ENCODE measurements around the gene ERH.
"Not testable (repeated sequence)": the region's sequence is repeated elsewhere in the genome, so short reads cannot be mapped to it uniquely, and the experiment has no call there.

Gene ERH

DNA sequence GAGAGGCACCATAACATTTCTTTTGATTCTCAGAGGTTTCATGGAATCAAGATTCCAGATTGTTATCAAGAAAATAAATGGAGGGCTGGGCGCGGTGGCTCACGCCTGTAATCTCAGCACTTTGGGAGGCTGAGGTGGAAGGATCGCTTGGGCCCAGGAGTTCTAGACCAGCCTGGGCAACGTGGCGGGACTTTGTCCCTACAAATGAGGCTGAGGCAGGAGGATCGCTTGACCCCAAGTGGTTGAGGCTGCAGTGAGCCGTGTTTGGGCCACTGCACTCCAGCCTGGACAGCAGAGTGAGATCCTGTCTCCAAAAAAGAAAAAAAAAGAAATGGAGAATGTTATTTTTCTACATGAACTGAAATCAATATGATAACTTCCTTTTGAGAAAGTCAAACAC, 1.7 kb upstream of the ERH start:
- no peaks in the 10 kb centered on the region for H3K9me3 ChIP-seq (ENCODE audit: control insufficient read depth in 2 of 2, low read length in 2 of 2)
- H3K27me3 ChIP-seq (ENCODE audit: control insufficient read depth in 2 of 2, insufficient read depth in 2 of 2, low read length in 2 of 2), result no peaks in the 10 kb centered on the region
- H3K27ac ChIP-seq (ENCODE audit: low read depth in 2 of 2, low read length in 2 of 2), result no peak overlapping the region
- H3K4me1 ChIP-seq (ENCODE audit: control insufficient read depth in 2 of 2, insufficient read depth in 2 of 2, low read length in 2 of 2), result peaks cover 24 to 27% of the 10 kb centered on the region in 2 donors
- H3K4me3 ChIP-seq (ENCODE audit: low read length in 2 of 2), result peak overlapping the region; percentile 98 to 99
- H3K9ac ChIP-seq (ENCODE audit: low read depth in 1 of 2, low read length in 2 of 2), result no peak overlapping the region
- peaks cover 8 to 12% of the 10 kb centered on the region in 2 donors for H3K36me3 ChIP-seq (ENCODE audit: control insufficient read depth in 2 of 2, insufficient read depth in 2 of 2, low read length in 2 of 2)

DNA sequence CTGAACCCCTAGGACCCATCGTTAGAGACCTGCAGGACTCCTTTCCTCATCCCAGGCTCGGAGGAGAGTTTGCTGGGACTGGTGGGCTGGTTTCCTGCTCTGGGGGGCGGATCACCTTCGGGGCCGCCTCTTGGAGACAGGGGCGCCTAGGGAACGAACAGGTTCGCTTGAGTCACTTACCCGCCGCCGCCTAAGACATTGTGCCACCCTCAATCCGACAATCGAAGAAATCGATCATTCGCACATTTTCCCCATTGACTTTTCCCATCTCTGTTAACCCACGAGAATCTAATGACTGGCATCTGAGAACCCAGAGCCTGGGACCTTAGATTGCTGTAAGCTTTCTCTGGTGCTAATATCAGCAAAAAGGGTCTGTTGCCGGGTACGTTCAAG, 715 bp upstream of the ERH start:
- H3K9ac ChIP-seq (ENCODE audit: low read depth in 1 of 2, low read length in 2 of 2), result peak overlapping the region; percentile 85 to 86
- peak overlapping the region; percentile 88 to 91 for H3K27ac ChIP-seq (ENCODE audit: low read depth in 2 of 2, low read length in 2 of 2)
- peaks cover 24 to 27% of the 10 kb centered on the region in 2 donors for H3K4me1 ChIP-seq (ENCODE audit: control insufficient read depth in 2 of 2, insufficient read depth in 2 of 2, low read length in 2 of 2)
- H3K27me3 ChIP-seq (ENCODE audit: control insufficient read depth in 2 of 2, insufficient read depth in 2 of 2, low read length in 2 of 2), result no peaks in the 10 kb centered on the region
- H3K4me3 ChIP-seq (ENCODE audit: low read length in 2 of 2), result peak overlapping the region; percentile 98 to 99
- peaks cover 15 to 21% of the 10 kb centered on the region in 2 donors for H3K36me3 ChIP-seq (ENCODE audit: control insufficient read depth in 2 of 2, insufficient read depth in 2 of 2, low read length in 2 of 2)
- no peaks in the 10 kb centered on the region for H3K9me3 ChIP-seq (ENCODE audit: control insufficient read depth in 2 of 2, low read length in 2 of 2)

DNA sequence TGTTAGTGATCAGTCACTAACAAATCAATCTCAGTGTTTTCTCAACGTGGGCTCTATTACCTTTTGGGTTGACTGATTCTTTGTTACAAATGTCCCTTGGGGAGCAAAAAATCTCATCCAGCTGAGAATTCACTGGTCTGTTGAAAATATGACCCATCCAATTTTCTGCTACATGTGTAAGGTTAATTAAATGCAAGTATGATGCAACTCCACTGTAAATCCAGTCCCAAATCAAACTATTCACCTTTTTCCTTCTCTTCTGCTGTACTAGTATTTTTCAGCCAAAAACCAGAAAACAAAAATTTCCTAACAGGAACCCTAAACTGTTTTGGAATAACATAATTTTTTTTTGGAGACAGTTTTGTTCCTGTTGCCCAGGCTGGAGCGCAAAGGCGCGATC, 2.2 kb downstream of the ERH start:
- H3K36me3 ChIP-seq (ENCODE audit: control insufficient read depth in 2 of 2, insufficient read depth in 2 of 2, low read length in 2 of 2), result peaks cover 38 to 45% of the 10 kb centered on the region in 2 donors

DNA sequence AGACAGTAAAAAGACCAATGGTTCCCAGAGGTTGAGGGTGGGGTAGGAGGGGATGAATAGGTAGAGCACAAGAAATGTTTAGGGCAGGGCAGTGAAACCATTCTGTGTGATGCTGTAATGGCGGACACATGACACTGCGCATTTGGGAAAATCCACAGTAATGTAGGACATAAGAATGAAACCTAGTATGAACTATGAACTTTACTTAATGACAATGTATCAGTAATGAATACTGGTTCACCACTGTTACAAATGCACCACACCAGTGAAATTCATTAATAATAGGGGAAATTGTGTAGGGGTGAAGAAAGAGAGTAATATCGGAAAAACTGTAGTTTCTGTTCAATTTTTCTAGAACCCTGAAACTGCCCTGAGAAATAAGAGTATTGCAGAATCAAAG, 5.6 kb downstream of the ERH start:
- peaks cover 49 to 55% of the 10 kb centered on the region in 2 donors for H3K36me3 ChIP-seq (ENCODE audit: control insufficient read depth in 2 of 2, insufficient read depth in 2 of 2, low read length in 2 of 2)
- H3K4me1 ChIP-seq (ENCODE audit: control insufficient read depth in 2 of 2, insufficient read depth in 2 of 2, low read length in 2 of 2), result peaks cover 5 to 7% of the 10 kb centered on the region in 2 donors
- no peak overlapping the region for H3K4me3 ChIP-seq (ENCODE audit: low read length in 2 of 2)
- H3K9me3 ChIP-seq (ENCODE audit: control insufficient read depth in 2 of 2, low read length in 2 of 2), result no peaks in the 10 kb centered on the region
- no peak overlapping the region for H3K9ac ChIP-seq (ENCODE audit: low read depth in 1 of 2, low read length in 2 of 2)
- H3K27ac ChIP-seq (ENCODE audit: low read depth in 2 of 2, low read length in 2 of 2), result no peak overlapping the region
- no peaks in the 10 kb centered on the region for H3K27me3 ChIP-seq (ENCODE audit: control insufficient read depth in 2 of 2, insufficient read depth in 2 of 2, low read length in 2 of 2)

More for the DNA sequence above, 2.2 kb downstream of the ERH start:
- Histone ChIP-seq H3K4me1 (ENCODE audit: control insufficient read depth in 2 of 2, insufficient read depth in 2 of 2, low read length in 2 of 2) (peaks cover 24% of the 10 kb centered on the region in 2 donors), H3K27ac (ENCODE audit: low read depth in 2 of 2, low read length in 2 of 2) (no peak overlapping the region), H3K4me3 (ENCODE audit: low read length in 2 of 2) (no peak overlapping the region), H3K9ac (ENCODE audit: low read depth in 1 of 2, low read length in 2 of 2) (no peak overlapping the region), H3K27me3 (ENCODE audit: control insufficient read depth in 2 of 2, insufficient read depth in 2 of 2, low read length in 2 of 2) (no peaks in the 10 kb centered on the region), H3K9me3 (ENCODE audit: control insufficient read depth in 2 of 2, low read length in 2 of 2) (no peaks in the 10 kb centered on the region)

DNA sequence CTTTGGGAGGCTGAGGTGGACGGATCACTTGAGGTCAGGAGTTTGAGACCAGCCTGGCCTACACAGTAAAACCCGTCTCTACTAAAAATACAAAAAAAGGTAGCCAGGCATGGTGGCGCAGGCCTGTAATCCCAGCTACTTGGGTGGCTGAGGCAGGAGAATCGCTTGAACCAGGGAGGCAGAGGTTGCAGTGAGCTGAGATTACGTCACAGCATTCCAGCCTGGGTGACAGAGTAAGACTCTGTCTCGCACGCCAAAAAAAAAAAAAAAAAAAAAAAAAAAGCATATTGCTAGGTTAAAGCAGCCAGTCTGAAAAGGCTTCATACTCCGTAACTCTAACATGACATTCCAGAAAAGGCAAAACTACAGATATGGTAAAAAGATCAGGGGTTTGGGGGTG, 6.7 kb downstream of the ERH start:
- not testable (repeated sequence) for H3K9me3 ChIP-seq (ENCODE audit: control insufficient read depth in 2 of 2, low read length in 2 of 2); H3K4me3 ChIP-seq (ENCODE audit: low read length in 2 of 2); H3K27me3 ChIP-seq (ENCODE audit: control insufficient read depth in 2 of 2, insufficient read depth in 2 of 2, low read length in 2 of 2); H3K27ac ChIP-seq (ENCODE audit: low read depth in 2 of 2, low read length in 2 of 2); H3K4me1 ChIP-seq (ENCODE audit: control insufficient read depth in 2 of 2, insufficient read depth in 2 of 2, low read length in 2 of 2); H3K9ac ChIP-seq (ENCODE audit: low read depth in 1 of 2, low read length in 2 of 2)
- H3K36me3 ChIP-seq (ENCODE audit: control insufficient read depth in 2 of 2, insufficient read depth in 2 of 2, low read length in 2 of 2), result peaks cover 58% of the 10 kb centered on the region in 2 donors

DNA sequence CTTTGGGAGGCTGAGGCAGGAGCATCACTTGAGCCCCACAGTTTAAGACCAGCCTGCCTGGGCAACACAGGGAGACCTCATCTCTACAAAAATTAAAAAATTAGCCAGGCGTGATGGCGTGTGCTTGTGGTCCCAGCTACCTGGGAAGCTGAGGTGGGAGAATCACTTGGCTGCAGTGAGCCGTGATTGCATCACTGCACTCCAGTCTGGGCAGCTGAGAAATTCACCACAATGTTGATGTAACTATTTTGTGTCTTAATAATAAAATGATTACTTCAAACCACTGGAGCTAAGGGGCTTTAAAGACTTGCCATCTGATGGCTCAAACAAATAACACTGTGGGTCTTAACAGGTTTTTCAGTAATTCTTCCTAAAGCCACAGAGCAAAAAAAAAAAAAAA, 10.8 kb downstream of the ERH start:
- no peaks in the 10 kb centered on the region for H3K9me3 ChIP-seq (ENCODE audit: control insufficient read depth in 2 of 2, low read length in 2 of 2)
- no peak overlapping the region for H3K4me3 ChIP-seq (ENCODE audit: low read length in 2 of 2)
- H3K27ac ChIP-seq (ENCODE audit: low read depth in 2 of 2, low read length in 2 of 2), result no peak overlapping the region
- no peaks in the 10 kb centered on the region for H3K27me3 ChIP-seq (ENCODE audit: control insufficient read depth in 2 of 2, insufficient read depth in 2 of 2, low read length in 2 of 2)
- H3K9ac ChIP-seq (ENCODE audit: low read depth in 1 of 2, low read length in 2 of 2), result no peak overlapping the region
- peaks cover 42 to 44% of the 10 kb centered on the region in 2 donors for H3K36me3 ChIP-seq (ENCODE audit: control insufficient read depth in 2 of 2, insufficient read depth in 2 of 2, low read length in 2 of 2)
- H3K4me1 ChIP-seq (ENCODE audit: control insufficient read depth in 2 of 2, insufficient read depth in 2 of 2, low read length in 2 of 2), result no peaks in the 10 kb centered on the region

DNA sequence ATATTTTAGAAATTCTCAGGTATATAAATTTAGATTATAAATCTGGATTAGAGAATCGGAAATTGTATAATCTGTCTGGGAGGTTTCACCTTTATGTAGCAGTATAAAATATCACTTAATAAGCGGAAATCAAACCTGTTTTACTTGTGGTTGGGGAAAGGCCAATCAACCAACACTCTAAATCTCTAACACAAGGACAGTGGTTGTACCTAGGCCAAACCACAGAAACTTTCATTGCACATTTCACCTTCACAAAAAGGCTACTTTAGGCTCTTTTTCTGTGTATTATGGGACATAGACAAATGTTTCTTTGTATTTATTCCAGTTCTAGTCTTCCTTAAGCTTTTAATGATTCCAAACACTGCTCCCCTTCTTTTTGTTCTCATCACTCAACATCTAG, 19.8 kb downstream of the ERH start:
- H3K4me3 ChIP-seq (ENCODE audit: low read length in 2 of 2), result no peak overlapping the region

DNA sequence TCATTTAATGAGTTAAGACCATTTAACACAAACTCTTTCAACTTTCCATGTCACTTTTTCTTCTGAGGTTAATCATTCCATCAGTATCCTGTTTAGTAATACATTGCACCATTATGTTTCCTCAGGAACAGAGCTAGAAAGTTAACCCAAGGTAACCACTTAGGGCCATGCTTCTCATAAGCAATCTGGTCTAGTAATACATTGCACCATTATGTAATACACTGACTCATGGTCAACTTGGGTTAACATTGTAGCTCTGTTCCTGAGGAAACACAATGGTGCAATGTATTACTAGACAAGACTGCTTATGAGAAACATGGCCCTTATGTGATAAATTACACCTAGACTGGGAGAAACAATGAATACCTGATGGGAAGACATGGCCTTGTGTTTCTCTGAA, 21.7 kb downstream of the ERH start:
- Histone ChIP-seq H3K36me3 (ENCODE audit: control insufficient read depth in 2 of 2, insufficient read depth in 2 of 2, low read length in 2 of 2) (peaks cover 22% of the 10 kb centered on the region in 2 donors), H3K9ac (ENCODE audit: low read depth in 1 of 2, low read length in 2 of 2) (no peak overlapping the region), H3K27ac (ENCODE audit: low read depth in 2 of 2, low read length in 2 of 2) (no peak overlapping the region), H3K27me3 (ENCODE audit: control insufficient read depth in 2 of 2, insufficient read depth in 2 of 2, low read length in 2 of 2) (no peaks in the 10 kb centered on the region), H3K4me1 (ENCODE audit: control insufficient read depth in 2 of 2, insufficient read depth in 2 of 2, low read length in 2 of 2) (no peaks in the 10 kb centered on the region), H3K4me3 (ENCODE audit: low read length in 2 of 2) (no peak overlapping the region), H3K9me3 (ENCODE audit: control insufficient read depth in 2 of 2, low read length in 2 of 2) (no peaks in the 10 kb centered on the region)

More for the DNA sequence above, 19.8 kb downstream of the ERH start:
- no peaks in the 10 kb centered on the region for H3K4me1 ChIP-seq (ENCODE audit: control insufficient read depth in 2 of 2, insufficient read depth in 2 of 2, low read length in 2 of 2)
- H3K9ac ChIP-seq (ENCODE audit: low read depth in 1 of 2, low read length in 2 of 2), result no peak overlapping the region
- H3K27ac ChIP-seq (ENCODE audit: low read depth in 2 of 2, low read length in 2 of 2), result no peak overlapping the region
- no peaks in the 10 kb centered on the region for H3K27me3 ChIP-seq (ENCODE audit: control insufficient read depth in 2 of 2, insufficient read depth in 2 of 2, low read length in 2 of 2)
- H3K36me3 ChIP-seq (ENCODE audit: control insufficient read depth in 2 of 2, insufficient read depth in 2 of 2, low read length in 2 of 2), result peaks cover 22% of the 10 kb centered on the region in 2 donors
- H3K9me3 ChIP-seq (ENCODE audit: control insufficient read depth in 2 of 2, low read length in 2 of 2), result no peaks in the 10 kb centered on the region

DNA sequence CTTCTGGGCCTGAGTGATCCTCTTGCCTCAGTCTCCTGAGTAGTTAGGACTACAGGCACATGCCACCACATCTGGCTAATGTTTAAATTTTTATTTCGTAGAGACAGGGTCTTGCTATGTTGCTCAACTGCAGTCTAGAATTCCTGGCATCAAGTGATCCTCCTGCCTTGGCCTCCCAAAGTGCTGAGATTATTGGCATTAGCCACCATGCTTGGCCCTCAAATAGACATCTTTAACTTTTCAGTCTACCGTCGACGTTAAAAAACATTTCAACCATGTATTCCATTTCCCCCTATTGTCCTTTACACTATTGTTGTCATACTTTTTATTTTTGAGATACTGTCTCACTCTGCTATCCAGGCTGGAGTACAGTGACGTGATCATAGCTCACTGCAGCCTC, 22.4 kb downstream of the ERH start:
- Histone ChIP-seq H3K27me3 (ENCODE audit: control insufficient read depth in 2 of 2, insufficient read depth in 2 of 2, low read length in 2 of 2) (no peaks in the 10 kb centered on the region), H3K4me3 (ENCODE audit: low read length in 2 of 2) (no peak overlapping the region), H3K4me1 (ENCODE audit: control insufficient read depth in 2 of 2, insufficient read depth in 2 of 2, low read length in 2 of 2) (no peaks in the 10 kb centered on the region), H3K27ac (ENCODE audit: low read depth in 2 of 2, low read length in 2 of 2) (no peak overlapping the region), H3K36me3 (ENCODE audit: control insufficient read depth in 2 of 2, insufficient read depth in 2 of 2, low read length in 2 of 2) (peaks cover 21 to 22% of the 10 kb centered on the region in 2 donors), H3K9me3 (ENCODE audit: control insufficient read depth in 2 of 2, low read length in 2 of 2) (no peaks in the 10 kb centered on the region), H3K9ac (ENCODE audit: low read depth in 1 of 2, low read length in 2 of 2) (no peak overlapping the region)

DNA sequence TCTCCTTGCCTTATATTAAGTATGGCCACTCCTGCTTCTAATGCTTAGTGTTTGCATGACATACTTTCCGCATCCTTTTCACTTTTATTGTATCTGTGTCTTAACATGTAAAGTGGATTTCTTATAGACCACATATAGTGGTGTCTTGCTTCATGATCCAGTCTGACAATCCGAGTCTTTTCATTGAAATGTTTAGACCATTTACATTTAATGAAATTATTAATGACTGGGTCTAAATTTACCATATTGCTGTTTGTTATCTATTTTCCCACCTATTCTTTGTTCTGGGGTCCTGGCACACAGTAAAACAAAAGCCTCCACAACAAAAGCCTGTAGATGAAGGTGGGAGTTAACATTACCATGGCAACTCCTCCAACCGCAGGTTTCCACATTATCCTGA, 22.9 kb downstream of the ERH start:
- Histone ChIP-seq H3K9me3 (ENCODE audit: control insufficient read depth in 2 of 2, low read length in 2 of 2) (no peaks in the 10 kb centered on the region), H3K27ac (ENCODE audit: low read depth in 2 of 2, low read length in 2 of 2) (no peak overlapping the region), H3K4me1 (ENCODE audit: control insufficient read depth in 2 of 2, insufficient read depth in 2 of 2, low read length in 2 of 2) (no peaks in the 10 kb centered on the region), H3K4me3 (ENCODE audit: low read length in 2 of 2) (no peak overlapping the region), H3K9ac (ENCODE audit: low read depth in 1 of 2, low read length in 2 of 2) (no peak overlapping the region), H3K27me3 (ENCODE audit: control insufficient read depth in 2 of 2, insufficient read depth in 2 of 2, low read length in 2 of 2) (no peaks in the 10 kb centered on the region), H3K36me3 (ENCODE audit: control insufficient read depth in 2 of 2, insufficient read depth in 2 of 2, low read length in 2 of 2) (peaks cover 16 to 18% of the 10 kb centered on the region in 2 donors)

DNA sequence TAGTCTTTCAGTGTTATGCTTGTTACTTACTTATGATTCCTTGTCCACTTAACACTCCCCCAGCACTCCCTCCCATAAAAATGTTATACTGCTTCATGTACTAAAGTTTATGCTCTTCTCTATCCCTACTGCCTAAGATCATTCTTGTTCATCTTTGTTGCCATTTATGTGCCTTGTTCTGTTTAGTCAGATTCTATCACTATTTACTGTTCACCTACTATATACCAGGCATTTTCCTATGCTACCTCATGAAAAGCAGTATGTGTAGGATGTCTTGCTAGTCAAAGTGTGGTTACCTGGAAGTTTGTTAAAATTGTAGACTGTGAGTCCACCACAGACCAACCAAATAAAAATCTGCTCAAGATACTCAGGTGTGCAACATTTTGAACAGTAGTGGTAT, 23.9 kb downstream of the ERH start:
- no peak overlapping the region for H3K4me3 ChIP-seq (ENCODE audit: low read length in 2 of 2)
- H3K9ac ChIP-seq (ENCODE audit: low read depth in 1 of 2, low read length in 2 of 2), result no peak overlapping the region
- no peaks in the 10 kb centered on the region for H3K27me3 ChIP-seq (ENCODE audit: control insufficient read depth in 2 of 2, insufficient read depth in 2 of 2, low read length in 2 of 2)
- no peaks in the 10 kb centered on the region for H3K9me3 ChIP-seq (ENCODE audit: control insufficient read depth in 2 of 2, low read length in 2 of 2)
- no peaks in the 10 kb centered on the region for H3K4me1 ChIP-seq (ENCODE audit: control insufficient read depth in 2 of 2, insufficient read depth in 2 of 2, low read length in 2 of 2)
- no peak overlapping the region for H3K27ac ChIP-seq (ENCODE audit: low read depth in 2 of 2, low read length in 2 of 2)
- H3K36me3 ChIP-seq (ENCODE audit: control insufficient read depth in 2 of 2, insufficient read depth in 2 of 2, low read length in 2 of 2), result peaks cover 9 to 13% of the 10 kb centered on the region in 2 donors

Measured in mucosa of rectum (tissue), 2 donors.